Tibial nerve (tissue), 4 donors: ENCODE results near the gene GGPS1. TPM values are rescaled to one million over a fixed set of nuclear protein-coding genes. Genes with fewer than 3 reads are reported as not detected.
A peak's percentile ranks its signal among the peaks of the same experiment; 100 is the strongest.

ENCODE experiments used
- DNase-seq, 2 donors: peaks; one replicate each; pipeline ENCODE4 v3.0.0-alpha.2; 2019; ENCODE audit warnings: low spot score in 2 of 2
- H3K27ac ChIP-seq, 4 donors: fragments of 200-600 bp; sonication (generic) in 3 of 4; one replicate each; pipeline ENCODE4 v1.5.1; 2017 to 2019; ENCODE audit warnings: mild to moderate bottlenecking in 1 of 4
- H3K27me3 ChIP-seq, 2 donors: fragments of 200-600 bp; sonication (generic) in 1 of 2; one replicate each; pipeline versions ENCODE4 v1.5.1 to v1.6.0; 2017 to 2019
- H3K36me3 ChIP-seq, 3 donors: fragments of 200-600 bp; sonication (generic); one replicate each; pipeline ENCODE4 v1.5.1; 2018 to 2019
- H3K4me1 ChIP-seq, 4 donors: fragments of 200-600 bp; sonication (generic) in 3 of 4; one replicate each; pipeline ENCODE4 v1.5.1; 2017 to 2019
- H3K4me3 ChIP-seq, 4 donors: fragments of 200-600 bp; sonication (generic) in 3 of 4; one replicate each; pipeline ENCODE4 v1.5.1; 2017 to 2019; ENCODE audit warnings: mild to moderate bottlenecking in 1 of 4, moderate library complexity in 1 of 4
- H3K9me3 ChIP-seq, 4 donors: fragments of 200-600 bp; sonication (generic) in 3 of 4; one replicate each; pipeline ENCODE4 v1.5.1; 2017 to 2019
- EP300 ChIP-seq, 2 donors: sonication (generic); formaldehyde crosslinking; IDR thresholded peaks; one replicate each; pipeline ENCODE4 v1.6.1; 2017; ENCODE audit warnings: antibody characterized with exemption in 2 of 2, mild to moderate bottlenecking in 1 of 2
- POLR2A ChIP-seq, 2 donors: fragments of 450-650 bp; IDR thresholded peaks; one replicate each; pipeline ENCODE4 v1.6.1; 2017; ENCODE audit warnings: antibody characterized with exemption in 2 of 2, mild to moderate bottlenecking in 2 of 2, moderate library complexity in 2 of 2
- WGBS, 2 donors: methylation state at CpG; one replicate each; pipeline ENCODE4 v1.1.5; 2018; 5-methylcytosine and 5-hydroxymethylcytosine counted together
- total RNA-seq, 4 donors: library from RNA; depleted of rRNA; stranded (reverse); fragments of >200 nt; gene quantifications; one replicate each; pipeline ENCODE4 v1.1.0, GENCODE V29; 2016
- TF ChIP-seq, protein P1 (sequence below), 5 experiments: fragments of 200-600 bp in 3 of 5; fragments of 450-650 bp in 2 of 5; sonication (generic) in 3 of 5; IDR thresholded peaks; one replicate each; pipeline ENCODE4 v1.5.1; 2016 to 2019; ENCODE audit warnings: antibody characterized with exemption in 5 of 5, mild to moderate bottlenecking in 3 of 5, moderate library complexity in 2 of 5

Gene GGPS1
- total RNA-seq, 4 donors from 2014 or later: 12.9 to 26.2 (median 15.7) TPM

GRCh38 chr1:235327559-235328270 is 655 bp upstream of the GGPS1 start, which contains the start of gene ARID4B:
Gene ARID4B, minus strand, starts transcription at chr1:235328179. Its CDS starts 1,260 bp downstream, at chr1:235326919.
- Histone ChIP-seq H3K9me3 (no peaks in the 10 kb centered on the region), H3K27ac (peak within 1 kb of the TSS; percentile 93 to 99 (median 98)), H3K4me1 (peaks cover 0 to 75% (median 44%) of the 10 kb centered on the region in 4 donors), H3K36me3 (no peaks in the 10 kb centered on the region), H3K27me3 (no peaks in the 10 kb centered on the region), H3K4me3 (peak within 1 kb of the TSS; percentile 66 to 98 (median 92))
- WGBS, 2 donors: 0 to 1% methylated on average over 24 to 43 of the region's 58 CpGs
- peak in 1 of 2 donors; percentile 67 for DNase-seq
- TF ChIP-seq, protein P1, sequence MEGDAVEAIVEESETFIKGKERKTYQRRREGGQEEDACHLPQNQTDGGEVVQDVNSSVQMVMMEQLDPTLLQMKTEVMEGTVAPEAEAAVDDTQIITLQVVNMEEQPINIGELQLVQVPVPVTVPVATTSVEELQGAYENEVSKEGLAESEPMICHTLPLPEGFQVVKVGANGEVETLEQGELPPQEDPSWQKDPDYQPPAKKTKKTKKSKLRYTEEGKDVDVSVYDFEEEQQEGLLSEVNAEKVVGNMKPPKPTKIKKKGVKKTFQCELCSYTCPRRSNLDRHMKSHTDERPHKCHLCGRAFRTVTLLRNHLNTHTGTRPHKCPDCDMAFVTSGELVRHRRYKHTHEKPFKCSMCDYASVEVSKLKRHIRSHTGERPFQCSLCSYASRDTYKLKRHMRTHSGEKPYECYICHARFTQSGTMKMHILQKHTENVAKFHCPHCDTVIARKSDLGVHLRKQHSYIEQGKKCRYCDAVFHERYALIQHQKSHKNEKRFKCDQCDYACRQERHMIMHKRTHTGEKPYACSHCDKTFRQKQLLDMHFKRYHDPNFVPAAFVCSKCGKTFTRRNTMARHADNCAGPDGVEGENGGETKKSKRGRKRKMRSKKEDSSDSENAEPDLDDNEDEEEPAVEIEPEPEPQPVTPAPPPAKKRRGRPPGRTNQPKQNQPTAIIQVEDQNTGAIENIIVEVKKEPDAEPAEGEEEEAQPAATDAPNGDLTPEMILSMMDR (IDR thresholded peaks at IDR 0.05): no peak
- TF ChIP-seq EP300 (IDR thresholded peaks at IDR 0.05) (peak in 1 of 2 donors; percentile 53), POLR2A (IDR thresholded peaks at IDR 0.05) (peak; percentile 69 to 73)

DNA sequence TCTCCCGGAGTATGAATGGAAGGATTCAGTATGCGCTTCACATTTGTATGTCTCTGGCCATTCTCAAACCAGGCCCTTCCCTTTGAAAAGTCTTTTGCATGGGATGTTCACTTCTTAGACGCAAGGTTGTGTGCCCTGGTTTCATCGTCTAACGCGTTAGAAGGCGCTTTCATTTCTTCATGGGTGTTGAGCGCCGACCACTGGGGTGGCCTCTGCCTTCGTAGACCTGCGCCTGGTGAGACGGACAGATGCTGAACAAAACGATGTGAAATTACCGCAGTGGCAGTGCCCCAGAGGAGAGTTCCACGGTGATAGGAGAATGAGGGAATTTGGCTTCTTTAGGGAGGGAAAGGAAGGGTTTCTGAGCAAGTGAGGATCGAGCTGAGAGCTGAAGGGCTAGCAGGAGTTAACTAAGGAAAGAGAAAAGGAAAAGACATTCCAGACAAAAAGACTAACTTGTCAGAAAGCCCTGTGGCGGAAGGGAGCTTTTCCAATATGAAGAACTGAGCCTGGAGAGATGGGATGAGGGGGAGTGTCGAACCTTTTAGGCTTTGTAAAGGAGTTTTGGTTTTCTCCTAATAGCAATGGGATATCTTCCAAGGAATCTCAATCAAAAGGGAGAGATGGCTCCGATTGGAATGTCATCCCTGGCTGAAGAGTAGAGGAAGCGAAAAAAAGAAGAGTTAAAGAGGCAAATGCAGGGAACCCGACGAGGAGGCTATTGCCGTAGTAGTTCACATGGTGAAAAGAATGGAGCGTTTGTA is 951 bp downstream of the GGPS1 start:
- TF ChIP-seq EP300 (IDR thresholded peaks at IDR 0.05) (no peak), POLR2A (IDR thresholded peaks at IDR 0.05) (no peak)
- TF ChIP-seq, protein P1 (IDR thresholded peaks at IDR 0.05): no peak
- H3K27ac ChIP-seq: peak overlapping the region; percentile 83 to 98 (median 90)
- H3K4me1 ChIP-seq: peaks cover 0 to 70% (median 47%) of the 10 kb centered on the region in 4 donors
- peak in 1 of 2 donors; percentile 16 for DNase-seq
- 1% methylated on average over 24 of the region's 24 CpGs for WGBS, 2 donors
- H3K4me3 ChIP-seq: peak overlapping the region; percentile 48 to 88 (median 56)
- H3K36me3 ChIP-seq: no peaks in the 10 kb centered on the region
- H3K9me3 ChIP-seq: no peaks in the 10 kb centered on the region
- no peaks in the 10 kb centered on the region for H3K27me3 ChIP-seq

DNA sequence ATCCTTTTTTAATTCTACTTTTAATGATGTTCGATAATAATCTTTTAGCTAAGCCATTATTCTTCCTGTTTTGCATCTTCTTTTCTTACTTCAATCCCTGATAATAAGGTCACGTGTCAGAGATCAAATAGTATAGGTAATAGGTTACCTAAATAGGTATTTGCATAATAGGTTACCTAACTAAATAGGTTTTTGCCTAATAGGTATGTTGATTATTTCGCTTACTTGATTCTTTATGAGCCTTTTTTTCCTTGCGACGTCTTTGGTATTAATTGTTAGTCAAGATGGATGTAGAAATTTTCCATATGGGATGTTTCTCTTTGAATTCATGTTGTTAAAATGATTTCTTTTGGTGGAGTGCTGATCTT is 2.5 kb downstream of the GGPS1 start:
- H3K36me3 ChIP-seq: peaks cover 0 to 11% (median 7%) of the 10 kb centered on the region in 3 donors
- TF ChIP-seq, protein P1 (IDR thresholded peaks at IDR 0.05): no peak
- TF ChIP-seq POLR2A (IDR thresholded peaks at IDR 0.05) (no peak), EP300 (IDR thresholded peaks at IDR 0.05) (no peak)
- H3K4me3 ChIP-seq: no peak overlapping the region
- H3K4me1 ChIP-seq: peaks cover 0 to 55% (median 32%) of the 10 kb centered on the region in 4 donors
- peak overlapping the region in 1 of 4 donors; percentile 1 for H3K27ac ChIP-seq
- WGBS, 2 donors: 85 to 86% methylated on average over 5 of the region's 5 CpGs
- no peaks in the 10 kb centered on the region for H3K27me3 ChIP-seq
- H3K9me3 ChIP-seq: no peaks in the 10 kb centered on the region
- DNase-seq: no peak

DNA sequence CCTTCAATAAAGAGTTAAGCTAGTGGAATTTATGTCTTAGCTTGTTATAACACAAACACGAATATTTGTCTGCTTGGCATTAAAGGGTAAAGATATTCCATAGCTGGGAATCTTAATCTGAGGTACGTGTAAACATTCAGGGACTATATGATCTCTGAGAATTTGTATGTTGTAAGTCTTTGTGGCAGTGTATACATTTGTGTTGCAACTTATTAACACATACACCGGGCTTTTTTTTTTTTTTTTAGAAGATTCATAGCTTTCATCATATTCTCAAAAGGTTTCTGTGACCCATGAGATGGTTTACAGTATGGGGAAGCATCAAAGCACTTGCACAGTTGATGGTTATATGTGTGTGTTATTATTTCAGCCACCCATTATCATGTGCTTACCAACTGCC is 3.0 kb downstream of the GGPS1 start:
- 46 to 47% methylated on average over 3 of the region's 3 CpGs for WGBS, 2 donors
- no peak for DNase-seq

More for the DNA sequence above, 3.0 kb downstream of the GGPS1 start:
- TF ChIP-seq POLR2A (IDR thresholded peaks at IDR 0.05) (no peak), EP300 (IDR thresholded peaks at IDR 0.05) (no peak)
- TF ChIP-seq, protein P1 (IDR thresholded peaks at IDR 0.05): no peak
- H3K36me3 ChIP-seq: peaks cover 0 to 12% (median 12%) of the 10 kb centered on the region in 3 donors
- no peaks in the 10 kb centered on the region for H3K9me3 ChIP-seq
- no peaks in the 10 kb centered on the region for H3K27me3 ChIP-seq
- no peak overlapping the region for H3K4me3 ChIP-seq
- H3K27ac ChIP-seq: peak overlapping the region in 1 of 4 donors; percentile 1
- peaks cover 0 to 50% (median 28%) of the 10 kb centered on the region in 4 donors for H3K4me1 ChIP-seq
